ENCODE measurements around the gene LAMB1. TPM values are rescaled to one million over a fixed set of nuclear protein-coding genes. Genes with fewer than 3 reads are reported as not detected.

LAMB1 gene
- polyA plus RNA-seq, 1 donor from 2014 or later, result 7.6 TPM

- no peaks in the 10 kb centered on the region for H3K79me2 ChIP-seq (replicated peaks; ENCODE audit: insufficient read depth, low read length)
- TF ChIP-seq POLR2AphosphoS5 (IDR thresholded peaks at IDR 0.05), result no peak
- no peak overlapping the region for H2AFZ ChIP-seq (ENCODE audit: low read depth, low read length)
- no peaks in the 10 kb centered on the region for H3K27me3 ChIP-seq (ENCODE audit: insufficient read depth, low read depth, low read length)
- no peaks in the 10 kb centered on the region for H3K9me2 ChIP-seq (ENCODE audit: insufficient read depth, low read length)
- H3K27ac ChIP-seq (ENCODE audit: low read length), result no peak overlapping the region
- H3K4me2 ChIP-seq (ENCODE audit: low read length), result no peak overlapping the region
- no peaks in the 10 kb centered on the region for H3K9me3 ChIP-seq (ENCODE audit: low read length)
- H3K36me3 ChIP-seq (ENCODE audit: insufficient read depth, low read length), result peaks cover 26% of the 10 kb centered on the region
- no peaks in the 10 kb centered on the region for H4K20me1 ChIP-seq (ENCODE audit: insufficient read depth)
- no peak overlapping the region for H3K9ac ChIP-seq (ENCODE audit: low read length)
- H3F3A ChIP-seq (ENCODE audit: insufficient read depth, low read length, poor library complexity, severe bottlenecking), result no peaks in the 10 kb centered on the region
- no peak overlapping the region for H3K4me3 ChIP-seq (ENCODE audit: low read length)
These were observed 93.5 kb downstream of the LAMB1 start for GRCh38 chr7:107909445-107909844.

- H3K27me3 ChIP-seq (ENCODE audit: insufficient read depth, low read depth, low read length), result no peaks in the 10 kb centered on the region
- TF ChIP-seq SMC3 (conservative IDR thresholded peaks at IDR 0.05; ENCODE audit: poor library complexity) (no peak), RAD21 (conservative IDR thresholded peaks at IDR 0.05) (no peak), EP300 (conservative IDR thresholded peaks at IDR 0.05; ENCODE audit: poor library complexity, severe bottlenecking) (no peak), MXI1 (conservative IDR thresholded peaks at IDR 0.05; ENCODE audit: poor library complexity, severe bottlenecking) (no peak), REST (IDR thresholded peaks at IDR 0.05; ENCODE audit: borderline replicate concordance) (no peak), CTCF (IDR thresholded peaks at IDR 0.05; ENCODE audit: poor library complexity, severe bottlenecking) (no peak), EZH2 (IDR thresholded peaks at IDR 0.05; ENCODE audit: borderline replicate concordance, insufficient read depth, low read length, poor library complexity, severe bottlenecking) (no peak)
- H3K9me3 ChIP-seq (ENCODE audit: low read length), result no peaks in the 10 kb centered on the region
- no peak overlapping the region for H3K9ac ChIP-seq (ENCODE audit: low read length)
- no peak overlapping the region for H3K27ac ChIP-seq (ENCODE audit: low read length)
- H3K36me3 ChIP-seq (ENCODE audit: insufficient read depth, low read length), result peaks cover 26% of the 10 kb centered on the region
- no peak overlapping the region for H3K4me2 ChIP-seq (ENCODE audit: low read length)
- H4K20me1 ChIP-seq (ENCODE audit: insufficient read depth), result no peaks in the 10 kb centered on the region
- H3K9me2 ChIP-seq (ENCODE audit: insufficient read depth, low read length), result no peaks in the 10 kb centered on the region
- H3K79me2 ChIP-seq (replicated peaks; ENCODE audit: insufficient read depth, low read length), result no peaks in the 10 kb centered on the region
- H3F3A ChIP-seq (ENCODE audit: insufficient read depth, low read length, poor library complexity, severe bottlenecking), result no peaks in the 10 kb centered on the region
- H2AFZ ChIP-seq (ENCODE audit: low read depth, low read length), result no peak overlapping the region
- no peak overlapping the region for H3K4me3 ChIP-seq (ENCODE audit: low read length)
These were observed 95.2 kb downstream of the LAMB1 start for GRCh38 chr7:107907790-107908189.

- no peaks in the 10 kb centered on the region for H3K27me3 ChIP-seq (ENCODE audit: insufficient read depth, low read depth, low read length)
- H3K4me3 ChIP-seq (ENCODE audit: low read length), result no peak overlapping the region
- H2AFZ ChIP-seq (ENCODE audit: low read depth, low read length), result no peak overlapping the region
- no peaks in the 10 kb centered on the region for H3K9me2 ChIP-seq (ENCODE audit: insufficient read depth, low read length)
- H3K4me2 ChIP-seq (ENCODE audit: low read length), result no peak overlapping the region
- peaks cover 10% of the 10 kb centered on the region for H3K36me3 ChIP-seq (ENCODE audit: insufficient read depth, low read length)
- no peak overlapping the region for H3K27ac ChIP-seq (ENCODE audit: low read length)
- peaks cover 28% of the 10 kb centered on the region for H3K79me2 ChIP-seq (replicated peaks; ENCODE audit: insufficient read depth, low read length)
- no peaks in the 10 kb centered on the region for H3F3A ChIP-seq (ENCODE audit: insufficient read depth, low read length, poor library complexity, severe bottlenecking)
- TF ChIP-seq EP300 (conservative IDR thresholded peaks at IDR 0.05; ENCODE audit: poor library complexity, severe bottlenecking) (no peak), TAF1 (IDR thresholded peaks at IDR 0.05; ENCODE audit: low read depth) (no peak), SMC3 (conservative IDR thresholded peaks at IDR 0.05; ENCODE audit: poor library complexity) (no peak), CTCF (IDR thresholded peaks at IDR 0.05; ENCODE audit: poor library complexity, severe bottlenecking) (no peak), REST (IDR thresholded peaks at IDR 0.05; ENCODE audit: borderline replicate concordance) (no peak), RAD21 (conservative IDR thresholded peaks at IDR 0.05) (no peak), POLR2AphosphoS5 (IDR thresholded peaks at IDR 0.05) (no peak), MXI1 (conservative IDR thresholded peaks at IDR 0.05; ENCODE audit: poor library complexity, severe bottlenecking) (no peak), EZH2 (IDR thresholded peaks at IDR 0.05; ENCODE audit: borderline replicate concordance, insufficient read depth, low read length, poor library complexity, severe bottlenecking) (no peak)
- no peak overlapping the region for H3K9ac ChIP-seq (ENCODE audit: low read length)
- no peaks in the 10 kb centered on the region for H3K9me3 ChIP-seq (ENCODE audit: low read length)
- H4K20me1 ChIP-seq (ENCODE audit: insufficient read depth), result no peaks in the 10 kb centered on the region
These were observed 100.6 kb downstream of the LAMB1 start for GRCh38 chr7:107902381-107902780.

All from neural cell (in vitro differentiated cells).